ENCODE measurements around the gene OR1L4.

The OR1L4 gene, protein sequence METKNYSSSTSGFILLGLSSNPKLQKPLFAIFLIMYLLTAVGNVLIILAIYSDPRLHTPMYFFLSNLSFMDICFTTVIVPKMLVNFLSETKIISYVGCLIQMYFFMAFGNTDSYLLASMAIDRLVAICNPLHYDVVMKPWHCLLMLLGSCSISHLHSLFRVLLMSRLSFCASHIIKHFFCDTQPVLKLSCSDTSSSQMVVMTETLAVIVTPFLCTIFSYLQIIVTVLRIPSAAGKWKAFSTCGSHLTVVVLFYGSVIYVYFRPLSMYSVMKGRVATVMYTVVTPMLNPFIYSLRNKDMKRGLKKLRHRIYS

DNA sequence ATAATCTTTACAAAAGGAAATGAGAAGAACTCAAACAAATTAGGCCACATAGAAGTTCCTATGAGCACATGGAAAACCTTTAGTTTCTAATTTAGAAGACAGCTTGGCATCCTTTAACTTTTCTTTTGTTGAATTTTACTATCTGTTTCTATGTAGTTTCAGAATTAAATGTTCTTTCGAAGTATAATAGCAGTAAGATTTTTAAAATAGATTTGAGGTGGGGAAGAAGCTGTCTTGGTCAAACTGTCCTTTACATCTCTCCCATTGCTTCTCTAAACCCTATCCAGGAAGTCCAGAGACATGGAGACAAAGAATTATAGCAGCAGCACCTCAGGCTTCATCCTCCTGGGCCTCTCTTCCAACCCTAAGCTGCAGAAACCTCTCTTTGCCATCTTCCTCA lies at the start of gene OR1L4:
Gene OR1L4, plus strand, starts transcription at position 301 of the 400 bp plus-strand sequence. Its CDS starts 0 bp downstream, at position 301.
- H3K27ac ChIP-seq (ENCODE audit: low read depth, low read length): no peak within 1 kb of the TSS
- H3K4me1 ChIP-seq (ENCODE audit: insufficient read depth, low read length): no peaks in the 10 kb centered on the region
- H3K27me3 ChIP-seq (ENCODE audit: control insufficient read depth in 1 of 2, insufficient read depth in 2 of 2, low read length in 2 of 2): no peaks in the 10 kb centered on the region
- no peak within 1 kb of the TSS for H3K4me3 ChIP-seq (ENCODE audit: low read depth in 1 of 2, low read length in 2 of 2)
- H3K36me3 ChIP-seq (ENCODE audit: insufficient read depth, low read length): no peaks in the 10 kb centered on the region
- H3K9me3 ChIP-seq (ENCODE audit: low read length): peaks cover 17% of the 10 kb centered on the region
- H3K9ac ChIP-seq (ENCODE audit: low read length): no peak within 1 kb of the TSS

DNA sequence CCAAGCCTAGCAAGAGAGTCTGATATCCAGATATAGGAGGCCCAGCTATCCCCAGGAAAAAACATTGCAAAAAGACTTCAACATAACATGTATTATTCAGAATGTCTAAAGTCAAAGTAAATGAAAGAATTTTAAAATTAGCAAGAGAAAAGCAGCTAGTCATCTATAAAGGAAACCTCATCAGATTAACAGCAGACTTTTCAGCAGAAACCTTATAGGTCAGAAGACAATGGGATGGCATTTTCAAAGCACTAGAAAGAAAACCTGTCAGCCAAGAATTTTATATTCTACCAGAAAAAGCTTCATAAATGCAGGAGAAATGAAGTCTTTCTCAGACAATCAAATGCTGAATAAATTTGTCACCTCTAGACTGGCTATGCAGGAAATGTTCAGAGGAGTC lies 38.9 kb upstream of the OR1L4 start:
- no peaks in the 10 kb centered on the region for H3K27me3 ChIP-seq (ENCODE audit: control insufficient read depth in 1 of 2, insufficient read depth in 2 of 2, low read length in 2 of 2)
- no peaks in the 10 kb centered on the region for H3K9me3 ChIP-seq (ENCODE audit: low read length)
- no peak overlapping the region for H3K9ac ChIP-seq (ENCODE audit: low read length)
- H3K27ac ChIP-seq (ENCODE audit: low read depth, low read length): no peak overlapping the region
- H3K4me3 ChIP-seq (ENCODE audit: low read depth in 1 of 2, low read length in 2 of 2): no peak overlapping the region
- H3K4me1 ChIP-seq (ENCODE audit: insufficient read depth, low read length): no peaks in the 10 kb centered on the region
- no peaks in the 10 kb centered on the region for H3K36me3 ChIP-seq (ENCODE audit: insufficient read depth, low read length)

DNA sequence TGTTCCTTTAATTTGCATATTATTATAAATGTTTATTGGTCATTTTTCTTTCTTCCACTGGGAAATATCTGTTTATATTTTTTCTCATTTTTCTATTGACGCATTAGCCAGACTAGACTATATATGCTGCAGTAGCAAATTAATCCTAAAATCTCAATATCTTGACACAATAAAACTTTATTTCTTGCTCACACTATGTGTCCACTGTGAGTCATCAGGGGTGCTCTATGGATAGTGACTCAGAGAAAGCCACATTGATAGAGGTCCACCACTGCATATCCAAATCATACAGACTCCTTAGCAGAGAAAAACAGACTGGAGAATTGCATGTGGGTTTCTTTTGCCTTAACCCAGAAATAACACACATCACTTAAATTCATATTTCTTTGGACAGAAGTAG lies 28.1 kb upstream of the OR1L4 start:
- Histone ChIP-seq H3K27ac (ENCODE audit: low read depth, low read length) (no peak overlapping the region), H3K4me1 (ENCODE audit: insufficient read depth, low read length) (no peaks in the 10 kb centered on the region), H3K4me3 (ENCODE audit: low read depth in 1 of 2, low read length in 2 of 2) (no peak overlapping the region), H3K9me3 (ENCODE audit: low read length) (peaks cover 13% of the 10 kb centered on the region), H3K27me3 (ENCODE audit: control insufficient read depth in 1 of 2, insufficient read depth in 2 of 2, low read length in 2 of 2) (no peaks in the 10 kb centered on the region), H3K36me3 (ENCODE audit: insufficient read depth, low read length) (no peaks in the 10 kb centered on the region), H3K9ac (ENCODE audit: low read length) (no peak overlapping the region)

DNA sequence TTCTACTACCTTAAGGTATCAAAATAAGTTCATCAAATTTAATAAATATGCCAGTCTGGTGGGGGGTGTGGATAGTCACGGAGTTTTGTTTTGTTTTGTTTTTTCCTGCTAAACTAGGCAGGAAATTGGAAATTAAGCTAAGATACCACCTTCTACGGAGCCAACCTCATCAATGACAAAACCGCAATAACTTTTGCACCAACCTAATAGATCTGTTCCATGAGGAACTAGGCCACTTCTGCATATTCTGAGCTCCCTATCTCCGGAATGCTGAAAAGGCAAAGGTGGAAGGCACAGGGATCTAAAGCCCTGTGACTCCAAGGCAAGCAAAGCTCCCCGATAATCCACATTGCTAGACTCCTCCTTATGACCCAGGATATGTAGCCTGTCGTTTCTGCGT lies 5.8 kb upstream of the OR1L4 start:
- H3K36me3 ChIP-seq (ENCODE audit: insufficient read depth, low read length): no peaks in the 10 kb centered on the region
- H3K27ac ChIP-seq (ENCODE audit: low read depth, low read length): no peak overlapping the region
- H3K9ac ChIP-seq (ENCODE audit: low read length): no peak overlapping the region
- H3K27me3 ChIP-seq (ENCODE audit: control insufficient read depth in 1 of 2, insufficient read depth in 2 of 2, low read length in 2 of 2): no peaks in the 10 kb centered on the region
- no peak overlapping the region for H3K4me3 ChIP-seq (ENCODE audit: low read depth in 1 of 2, low read length in 2 of 2)
- H3K4me1 ChIP-seq (ENCODE audit: insufficient read depth, low read length): no peaks in the 10 kb centered on the region
- H3K9me3 ChIP-seq (ENCODE audit: low read length): no peaks in the 10 kb centered on the region

DNA sequence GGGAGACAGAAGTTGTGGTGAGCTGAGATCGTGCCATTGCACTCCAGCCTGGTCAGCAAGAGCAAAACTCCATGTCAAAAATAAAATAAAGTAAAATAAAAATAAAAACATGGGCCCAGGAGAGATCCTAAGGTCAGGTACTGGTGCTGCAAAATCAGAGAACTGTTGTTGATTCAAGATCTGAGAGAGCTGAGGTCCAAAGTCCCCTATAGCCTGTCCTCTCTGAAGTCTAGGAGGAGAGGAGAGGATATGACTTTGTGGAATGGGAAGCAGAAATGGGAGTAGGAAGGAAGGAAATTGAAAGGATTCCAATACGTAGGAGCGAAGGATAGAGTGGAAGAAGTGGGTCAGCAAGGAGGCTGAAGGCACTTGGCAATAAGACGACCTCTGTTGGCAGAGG lies 4.6 kb upstream of the OR1L4 start:
- Histone ChIP-seq H3K27me3 (ENCODE audit: control insufficient read depth in 1 of 2, insufficient read depth in 2 of 2, low read length in 2 of 2) (no peaks in the 10 kb centered on the region), H3K9me3 (ENCODE audit: low read length) (no peaks in the 10 kb centered on the region), H3K36me3 (ENCODE audit: insufficient read depth, low read length) (no peaks in the 10 kb centered on the region), H3K9ac (ENCODE audit: low read length) (no peak overlapping the region), H3K4me1 (ENCODE audit: insufficient read depth, low read length) (no peaks in the 10 kb centered on the region), H3K4me3 (ENCODE audit: low read depth in 1 of 2, low read length in 2 of 2) (no peak overlapping the region), H3K27ac (ENCODE audit: low read depth, low read length) (no peak overlapping the region)

DNA sequence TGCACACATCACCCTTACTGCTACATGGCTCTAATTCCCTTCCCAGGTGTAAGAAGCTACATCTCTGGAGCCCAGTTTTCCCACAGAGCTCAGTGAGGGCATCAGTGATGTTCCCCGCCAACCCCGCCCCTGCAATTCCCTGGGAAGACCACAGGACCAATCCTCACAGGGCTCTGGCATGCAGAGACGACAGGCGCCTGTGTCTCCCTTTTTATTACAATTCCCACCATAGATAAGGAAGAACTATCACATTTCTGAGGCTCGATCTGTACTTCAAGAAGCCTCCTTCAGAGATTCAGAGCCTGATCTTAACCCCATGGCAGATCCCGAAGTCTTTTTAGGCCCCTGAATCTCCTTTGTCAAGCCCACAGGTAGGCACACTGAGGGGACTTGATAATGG lies 18.2 kb downstream of the OR1L4 start, which contains the start of gene OR1L6:
Gene OR1L6, plus strand, starts transcription at position 301 of the 400 bp plus-strand sequence. CDS start 7,545 bp downstream, outside the sequence.
- no peaks in the 10 kb centered on the region for H3K9me3 ChIP-seq (ENCODE audit: low read length)
- H3K4me3 ChIP-seq (ENCODE audit: low read depth in 1 of 2, low read length in 2 of 2): no peak within 1 kb of the TSS
- no peaks in the 10 kb centered on the region for H3K36me3 ChIP-seq (ENCODE audit: insufficient read depth, low read length)
- no peak within 1 kb of the TSS for H3K9ac ChIP-seq (ENCODE audit: low read length)
- H3K27me3 ChIP-seq (ENCODE audit: control insufficient read depth in 1 of 2, insufficient read depth in 2 of 2, low read length in 2 of 2): no peaks in the 10 kb centered on the region
- H3K4me1 ChIP-seq (ENCODE audit: insufficient read depth, low read length): no peaks in the 10 kb centered on the region
- no peak within 1 kb of the TSS for H3K27ac ChIP-seq (ENCODE audit: low read depth, low read length)

DNA sequence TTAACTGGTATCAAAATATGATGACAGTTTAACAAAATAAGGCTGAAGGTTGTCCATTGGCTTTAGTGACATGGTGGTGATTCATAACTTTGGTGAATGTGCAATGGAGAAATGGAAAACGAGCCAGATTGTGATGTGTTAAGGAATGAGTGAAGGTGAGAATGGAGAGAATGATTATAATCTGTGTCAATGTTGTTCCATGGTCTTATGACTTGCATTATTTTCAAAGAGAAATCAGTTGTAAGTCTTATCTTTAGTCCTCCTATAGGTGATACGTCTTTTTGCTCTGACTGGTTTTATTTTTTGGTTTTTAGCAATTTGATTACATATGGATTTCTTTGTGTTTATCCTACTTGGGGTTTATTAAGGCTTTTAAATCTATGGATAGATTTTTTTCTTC lies 31.0 kb downstream of the OR1L4 start:
- H3K4me1 ChIP-seq (ENCODE audit: insufficient read depth, low read length): no peaks in the 10 kb centered on the region
- no peaks in the 10 kb centered on the region for H3K27me3 ChIP-seq (ENCODE audit: control insufficient read depth in 1 of 2, insufficient read depth in 2 of 2, low read length in 2 of 2)
- H3K9ac ChIP-seq (ENCODE audit: low read length): no peak overlapping the region
- H3K4me3 ChIP-seq (ENCODE audit: low read depth in 1 of 2, low read length in 2 of 2): no peak overlapping the region
- peaks cover 3% of the 10 kb centered on the region for H3K9me3 ChIP-seq (ENCODE audit: low read length)
- no peak overlapping the region for H3K27ac ChIP-seq (ENCODE audit: low read depth, low read length)
- no peaks in the 10 kb centered on the region for H3K36me3 ChIP-seq (ENCODE audit: insufficient read depth, low read length)

DNA sequence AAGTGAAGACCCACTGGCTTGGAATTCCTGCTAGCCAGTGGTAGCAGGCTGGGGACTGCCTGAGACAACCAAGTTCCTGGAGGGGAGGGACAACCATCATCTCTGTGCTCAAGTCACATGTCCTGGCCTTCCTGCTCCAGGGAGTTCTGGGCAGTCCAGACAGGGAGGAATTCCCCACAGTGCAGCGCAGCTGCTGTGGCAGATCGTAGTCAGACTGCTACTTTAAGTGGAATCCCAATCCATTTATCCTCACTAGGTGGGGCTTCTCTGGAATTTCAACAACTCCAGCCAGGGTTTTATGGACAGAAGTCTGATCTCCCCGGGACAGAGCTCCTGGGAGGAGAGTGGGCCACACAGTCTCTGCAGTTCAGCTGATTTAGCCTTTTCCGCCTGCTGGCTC lies 44.0 kb downstream of the OR1L4 start:
- no peak overlapping the region for H3K4me3 ChIP-seq (ENCODE audit: low read depth in 1 of 2, low read length in 2 of 2)
- no peaks in the 10 kb centered on the region for H3K4me1 ChIP-seq (ENCODE audit: insufficient read depth, low read length)
- H3K36me3 ChIP-seq (ENCODE audit: insufficient read depth, low read length): no peaks in the 10 kb centered on the region
- no peaks in the 10 kb centered on the region for H3K27me3 ChIP-seq (ENCODE audit: control insufficient read depth in 1 of 2, insufficient read depth in 2 of 2, low read length in 2 of 2)
- H3K9me3 ChIP-seq (ENCODE audit: low read length): no peaks in the 10 kb centered on the region
- H3K9ac ChIP-seq (ENCODE audit: low read length): no peak overlapping the region
- H3K27ac ChIP-seq (ENCODE audit: low read depth, low read length): no peak overlapping the region
